ENCODE measurements around the gene ENPP5. TPM values are rescaled to one million over a fixed set of nuclear protein-coding genes. Genes with fewer than 3 reads are reported as not detected.

ENPP5 gene
- not detected in 5 replicates for total RNA-seq (2022; extraction: Qiagen RNA extraction)

GRCh38 chr6:46170357-46171289, at the start of gene ENPP5:
Gene ENPP5, minus strand, starts transcription at chr6:46170980. Its CDS starts 2,718 bp downstream, at chr6:46168262.

GRCh38 chr6:46129629-46130511, 40.9 kb downstream of the ENPP5 start, which contains the start of gene ENPP4:
Gene ENPP4, plus strand, starts transcription at chr6:46129989. Its CDS starts 9,595 bp downstream, at chr6:46139584.

Other genes starting within 250 kb of the ENPP5 start
- not detected in 5 replicates for gene CLIC5, start 155.1 kb downstream of the ENPP5 start, total RNA-seq (2022; extraction: Qiagen RNA extraction)
- gene ENPP4, start 41.0 kb downstream of the ENPP5 start, total RNA-seq (2022; extraction: Qiagen RNA extraction): 0.21 to 0.46 TPM (median 0.30 TPM) in 5 replicates